SK-N-MC (cell line): ENCODE measurements around the gene C20orf96.

Experiments
- EZH2 ChIP-seq: fragments of 200-600 bp; sonication (generic); IDR thresholded peaks from one replicate; pipeline ENCODE4 v1.6.1; 2017; ENCODE audit warnings: antibody characterized with exemption
- POLR2AphosphoS5 ChIP-seq: IDR thresholded peaks from 2 replicates; pipeline ENCODE4 v1.6.1; 2012; ENCODE audit warnings: mild to moderate bottlenecking, low read depth, low read length, borderline replicate concordance

DNA sequence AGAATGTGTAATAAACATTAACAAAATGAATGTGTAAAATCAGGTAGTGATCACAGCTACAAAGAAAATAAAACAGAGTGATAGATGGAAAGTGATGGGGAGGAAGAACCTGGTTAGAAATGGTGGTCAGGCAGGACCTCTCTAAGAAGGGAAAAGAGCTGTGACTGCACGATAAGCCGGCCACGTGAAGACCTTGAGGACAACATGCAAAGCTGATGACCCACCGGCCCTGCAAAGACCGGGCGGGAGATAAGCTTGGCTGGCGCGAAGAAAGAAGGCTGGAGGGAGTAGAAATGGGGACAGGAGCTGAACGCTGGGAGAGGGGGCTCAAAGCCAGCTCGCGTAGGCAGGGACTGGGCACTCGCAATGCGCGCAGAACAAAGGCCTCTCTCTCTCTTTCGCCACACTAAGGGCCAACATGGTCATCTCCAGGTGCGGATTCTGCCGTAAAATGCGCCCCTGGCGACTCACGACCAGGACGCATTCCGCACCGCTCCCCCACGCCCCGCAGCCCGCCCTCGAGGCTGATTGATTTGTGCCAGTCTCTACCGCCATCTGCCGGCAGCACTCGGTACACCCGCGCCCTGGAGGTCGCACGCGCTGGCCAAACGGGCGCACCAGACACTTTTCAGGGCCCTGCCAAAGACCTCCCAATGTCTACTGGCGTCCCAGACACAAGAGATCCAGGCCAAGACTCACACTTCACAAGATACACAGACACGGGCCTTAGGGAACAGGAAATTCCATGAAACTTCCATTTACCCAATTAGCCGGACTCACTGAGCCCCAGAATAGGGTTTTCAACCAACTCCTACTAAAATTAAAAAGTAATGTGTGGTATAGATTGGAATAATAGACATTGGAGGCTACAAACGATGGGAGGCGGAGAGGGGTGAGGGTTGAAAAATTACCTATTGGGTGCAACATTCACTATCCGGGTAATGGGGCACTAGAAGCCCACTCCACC lies 23.7 kb downstream of the C20orf96 start:
- TF ChIP-seq POLR2AphosphoS5, result no peak
- TF ChIP-seq EZH2, result no peak
